GOT3 (cell line): ENCODE data around the gene KIF5A.
A peak's percentile ranks its signal among the peaks of the same experiment; 100 is the strongest.
"Not testable (repeated sequence)": the region's sequence is repeated elsewhere in the genome, so short reads cannot be mapped to it uniquely, and the experiment has no call there.

Source experiments
- DNase-seq: peaks from one replicate; lab custom pipeline; 2025; ENCODE audit warnings: mixed read lengths; lab: John Stamatoyannopoulos, UW

Gene KIF5A

DNA sequence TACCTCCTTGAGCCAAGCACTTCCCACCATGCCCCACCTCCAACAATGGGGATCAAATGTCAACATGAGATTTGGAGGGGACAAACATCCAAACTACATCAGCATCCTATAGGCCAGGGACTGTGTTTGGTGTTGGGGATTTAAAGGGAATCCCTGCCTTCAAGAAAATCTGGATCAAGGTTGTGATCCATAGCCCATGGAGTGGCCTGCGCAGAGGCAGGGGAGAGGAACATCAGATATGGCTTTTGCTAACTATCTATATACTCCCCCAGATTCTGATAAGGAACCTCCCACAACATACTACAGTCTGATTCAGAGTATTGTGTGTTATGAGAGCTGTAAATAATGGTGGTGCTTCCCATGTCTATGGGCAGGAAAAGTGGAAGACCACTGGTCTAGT lies 5.1 kb downstream of the KIF5A start:
- no peak for DNase-seq

- no peak for DNase-seq
Measured at GRCh38 chr12:57558864-57559263, 9.0 kb downstream of the KIF5A start.

- DNase-seq, result no peak
Measured at GRCh38 chr12:57560516-57560915, 10.7 kb downstream of the KIF5A start.

DNA sequence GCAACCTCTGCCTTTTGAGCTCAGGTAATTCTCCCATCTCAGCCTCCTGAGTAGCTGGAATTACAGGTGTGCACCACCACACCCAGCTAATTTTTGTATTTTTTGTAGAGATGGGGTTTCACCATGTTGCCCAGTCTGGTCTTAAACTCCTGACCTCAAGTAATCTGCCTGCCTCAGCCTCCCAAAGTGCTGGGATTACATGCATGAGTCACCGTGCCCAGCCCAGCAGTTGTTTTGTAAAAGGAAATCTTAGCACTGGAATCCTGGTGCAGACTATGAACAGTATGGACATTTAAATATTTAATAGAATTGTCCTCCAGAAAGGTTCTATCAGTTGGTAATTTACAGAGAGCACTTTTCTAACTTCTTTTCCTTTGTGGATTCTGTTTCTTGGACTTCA lies 11.3 kb downstream of the KIF5A start:
- DNase-seq, result not testable (repeated sequence)

- no peak for DNase-seq
Measured at GRCh38 chr12:57563358-57563757, 13.5 kb downstream of the KIF5A start.

- no peak for DNase-seq
Measured at GRCh38 chr12:57564178-57564740, 14.4 kb downstream of the KIF5A start.

DNA sequence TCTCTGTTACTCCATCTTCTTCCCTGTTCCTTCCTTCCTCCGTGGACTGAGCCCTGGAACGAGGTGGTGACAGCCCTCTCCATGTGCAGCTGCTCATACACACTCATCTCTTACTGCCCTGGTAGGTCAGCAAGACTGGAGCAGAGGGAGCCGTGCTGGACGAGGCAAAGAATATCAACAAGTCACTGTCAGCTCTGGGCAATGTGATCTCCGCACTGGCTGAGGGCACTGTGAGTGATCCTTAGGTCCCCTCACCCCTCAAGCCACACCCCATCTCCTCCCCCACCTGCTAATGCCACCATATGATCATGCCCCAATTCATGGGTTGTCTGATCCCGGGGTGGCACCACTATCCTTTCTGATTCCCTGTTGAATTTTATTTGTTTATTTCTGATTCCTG lies 19.0 kb downstream of the KIF5A start:
- no peak for DNase-seq

GRCh38 chr12:57569858-57570257 lies 20.0 kb downstream of the KIF5A start:
- no peak for DNase-seq

DNA sequence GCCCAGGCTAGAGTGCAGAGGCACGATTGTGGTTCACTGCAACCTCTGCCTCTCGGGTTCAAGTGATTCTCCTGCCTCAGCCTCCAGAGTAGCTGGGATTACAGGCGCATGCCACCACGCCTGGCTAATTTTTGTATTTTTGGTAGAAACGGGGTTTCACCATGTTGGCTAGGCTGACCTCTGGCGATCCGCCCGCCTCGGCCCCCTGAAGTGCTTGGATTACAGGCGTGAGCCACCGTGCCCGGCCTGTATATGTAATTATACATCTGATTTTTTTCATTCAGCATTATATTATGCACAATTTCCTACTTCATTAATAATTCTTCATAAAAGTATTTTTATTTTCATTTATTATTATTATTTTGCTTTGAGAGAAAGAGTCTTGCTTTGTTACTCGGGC lies 20.6 kb downstream of the KIF5A start:
- DNase-seq, result not testable (repeated sequence)

DNA sequence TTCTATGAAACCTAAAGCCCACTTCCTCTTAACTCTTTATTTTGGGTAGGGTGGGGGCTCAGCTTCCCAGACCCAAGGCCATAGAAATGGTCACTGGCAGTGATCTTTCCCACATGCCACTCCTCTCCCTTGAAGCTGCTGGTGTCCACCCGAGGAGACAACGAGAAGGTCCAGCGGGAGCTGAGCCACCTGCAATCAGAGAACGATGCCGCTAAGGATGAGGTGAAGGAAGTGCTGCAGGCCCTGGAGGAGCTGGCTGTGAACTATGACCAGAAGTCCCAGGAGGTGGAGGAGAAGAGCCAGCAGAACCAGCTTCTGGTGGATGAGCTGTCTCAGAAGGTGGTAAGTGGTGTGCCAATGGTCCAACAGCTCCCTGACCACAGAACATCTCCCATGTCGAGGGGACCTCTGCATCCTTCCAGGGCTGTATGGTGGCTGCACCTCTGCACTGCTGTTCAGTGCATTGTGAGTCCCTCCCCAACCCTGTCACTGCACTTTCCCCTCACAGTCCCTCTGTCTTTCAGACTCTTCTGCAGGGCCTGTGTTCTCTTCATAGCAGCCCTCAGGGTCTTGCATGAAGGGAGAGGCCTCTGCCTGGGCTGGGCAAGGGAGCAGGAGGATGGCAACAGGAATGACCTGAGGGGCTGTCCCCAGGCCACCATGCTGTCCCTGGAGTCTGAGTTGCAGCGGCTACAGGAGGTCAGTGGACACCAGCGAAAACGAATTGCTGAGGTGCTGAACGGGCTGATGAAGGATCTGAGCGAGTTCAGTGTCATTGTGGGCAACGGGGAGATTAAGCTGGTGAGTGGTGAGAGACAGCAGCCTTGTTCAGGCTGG lies 22.3 kb downstream of the KIF5A start:
- no peak for DNase-seq

GRCh38 chr12:57574795-57575194 lies 25.0 kb downstream of the KIF5A start:
- DNase-seq, result no peak

- no peak for DNase-seq
Measured at GRCh38 chr12:57575771-57576612, 26.1 kb downstream of the KIF5A start.

- DNase-seq, result no peak
Measured at GRCh38 chr12:57576613-57577160, 26.8 kb downstream of the KIF5A start.

DNA sequence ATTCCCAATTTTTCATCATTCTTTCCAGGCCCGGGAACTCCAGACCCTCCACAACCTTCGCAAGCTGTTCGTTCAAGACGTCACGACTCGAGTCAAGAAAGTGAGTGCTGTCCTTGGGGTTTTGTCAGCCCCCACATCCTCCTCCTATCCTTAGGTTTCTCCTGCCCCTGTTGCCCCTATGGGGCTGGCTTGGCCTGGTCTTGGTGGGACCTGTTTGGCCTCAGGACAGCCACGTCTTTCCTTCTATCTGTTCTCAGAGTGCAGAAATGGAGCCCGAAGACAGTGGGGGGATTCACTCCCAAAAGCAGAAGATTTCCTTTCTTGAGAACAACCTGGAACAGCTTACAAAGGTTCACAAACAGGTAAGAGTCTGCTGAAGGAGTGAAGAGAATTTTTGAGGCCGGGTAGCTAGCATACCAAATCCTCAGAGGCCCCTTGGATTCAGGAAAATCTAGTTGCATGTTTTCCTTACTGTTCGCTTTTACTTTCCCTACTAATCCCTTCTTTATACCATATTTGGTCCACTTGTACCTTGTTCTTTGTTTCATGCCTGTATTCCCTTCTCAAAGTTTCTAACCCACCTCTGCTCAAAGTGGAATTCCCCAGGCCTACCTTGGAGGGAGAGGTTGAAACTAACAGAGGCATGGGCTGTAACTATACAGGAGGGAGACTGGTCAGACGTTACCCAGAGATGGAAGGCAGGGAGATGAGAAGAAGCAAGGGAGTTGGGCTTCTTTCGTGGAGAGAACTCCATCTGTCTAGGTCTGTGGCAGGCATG lies 28.3 kb downstream of the KIF5A start:
- no peak for DNase-seq

GRCh38 chr12:57579011-57579410 lies 29.2 kb downstream of the KIF5A start:
- DNase-seq, result no peak

DNA sequence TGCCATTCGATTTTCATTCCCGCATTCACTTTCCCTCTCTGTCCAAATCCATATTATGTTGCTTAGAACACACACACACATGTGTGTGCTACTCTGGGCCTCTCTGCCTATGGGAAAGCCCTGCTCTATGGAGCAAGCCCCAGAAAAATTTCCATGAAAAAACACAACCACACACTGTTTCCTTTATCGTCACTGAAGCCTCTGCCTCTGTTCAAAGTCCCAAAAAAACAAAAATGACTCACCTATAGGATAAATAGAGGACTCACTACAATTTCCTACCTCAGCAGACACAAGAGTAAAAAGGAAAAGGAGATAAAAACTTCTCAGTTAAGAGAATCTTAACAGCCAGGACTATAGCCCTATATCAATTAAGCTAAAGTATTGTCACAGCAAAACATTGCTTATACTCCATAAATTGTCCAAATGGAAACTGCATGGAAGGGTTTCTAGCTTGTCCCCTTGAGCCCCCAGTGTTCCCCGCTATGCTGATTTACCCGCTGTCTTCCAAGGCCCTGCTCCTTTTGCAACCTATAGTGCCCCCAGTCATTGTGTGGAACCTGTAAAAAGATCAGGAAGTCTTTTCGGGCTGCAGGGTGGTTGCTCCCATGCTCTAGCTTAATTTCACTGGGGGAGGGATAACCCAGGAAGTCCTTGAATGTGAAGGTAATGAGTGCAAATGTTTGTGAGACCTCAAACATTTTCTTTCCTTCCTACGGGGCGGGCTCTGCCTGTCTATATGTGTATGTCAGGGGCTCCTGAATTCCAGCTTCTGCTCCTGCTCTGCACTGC lies 30.0 kb downstream of the KIF5A start:
- DNase-seq, result no peak

DNA sequence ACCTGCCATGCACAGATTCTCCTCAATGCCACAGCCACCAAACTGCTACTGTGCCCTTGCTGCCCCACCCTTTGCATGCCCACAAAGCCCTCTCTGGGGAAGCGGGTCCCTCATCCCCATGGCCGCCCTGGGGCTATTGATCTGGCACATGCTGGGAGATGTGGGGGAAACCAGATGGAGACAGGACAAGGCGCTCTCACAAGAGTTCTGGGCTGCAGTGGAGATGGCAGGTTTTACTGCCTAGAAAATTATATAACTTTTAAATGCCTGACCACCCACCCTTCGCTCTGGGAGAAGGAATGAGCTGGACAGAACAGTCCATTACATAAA lies 30.6 kb downstream of the KIF5A start:
- no peak for DNase-seq

DNA sequence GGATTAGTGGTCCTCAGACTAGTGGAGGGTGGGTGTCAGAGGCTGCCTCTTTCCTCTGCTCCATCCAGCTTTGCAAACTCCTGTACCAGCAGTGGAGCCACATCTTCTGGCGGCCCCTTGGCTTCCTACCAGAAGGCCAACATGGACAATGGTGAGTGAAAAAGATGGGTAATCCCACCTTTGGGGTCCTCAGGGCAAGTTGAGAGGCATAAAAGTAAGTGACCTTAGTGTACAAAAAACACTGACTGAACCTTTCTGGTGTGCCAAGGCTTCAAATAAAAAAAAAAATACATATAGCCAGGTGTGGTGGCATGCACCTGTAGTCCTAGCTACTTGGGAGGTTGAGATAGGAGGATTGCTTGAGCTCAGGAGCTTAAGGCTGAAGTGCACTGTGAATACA lies 32.0 kb downstream of the KIF5A start:
- no peak for DNase-seq

GRCh38 chr12:57582440-57582839 lies 32.6 kb downstream of the KIF5A start:
- no peak for DNase-seq

DNA sequence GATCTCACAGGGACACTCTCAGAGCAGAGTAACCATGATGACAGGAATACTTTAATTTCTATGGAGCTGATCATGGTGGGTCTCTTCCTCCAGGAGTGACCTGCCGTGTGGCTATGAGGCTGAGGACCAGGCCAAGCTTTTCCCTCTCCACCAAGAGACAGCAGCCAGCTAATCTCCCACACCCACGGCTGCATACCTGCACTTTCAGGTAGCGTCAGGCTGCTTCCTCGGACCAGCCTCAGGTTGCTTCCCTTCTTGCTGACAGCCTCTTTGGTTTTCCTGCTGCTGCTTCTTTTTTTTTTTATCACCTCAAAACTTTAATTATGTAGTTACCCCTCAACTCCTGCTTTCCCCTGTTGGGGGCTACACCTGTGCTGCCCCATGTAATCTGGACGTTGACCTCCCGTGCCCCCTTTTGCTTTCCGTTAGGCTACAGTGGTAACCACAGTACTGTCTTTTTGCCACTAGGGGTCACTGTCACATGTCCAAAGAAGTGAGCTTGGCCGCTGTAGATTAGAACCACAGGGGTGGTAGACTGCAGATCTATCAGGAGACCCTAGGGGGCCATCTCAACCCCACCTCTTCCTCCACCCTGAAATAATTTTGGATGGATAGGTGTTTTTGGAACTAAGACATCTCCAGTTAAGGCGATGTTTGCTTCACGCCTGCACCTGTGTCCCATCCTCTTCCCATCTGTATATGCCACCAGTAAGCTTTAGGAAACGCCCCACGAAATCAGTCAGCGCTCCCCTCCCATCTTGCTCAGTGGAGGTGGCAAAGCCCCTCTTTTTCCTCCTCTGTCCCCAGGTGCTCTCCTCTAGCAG lies 33.4 kb downstream of the KIF5A start:
- peak; percentile 91 for DNase-seq
